Measurements from ENCODE around the gene GLI3. TPM values are rescaled to one million over a fixed set of nuclear protein-coding genes. Genes with fewer than 3 reads are reported as not detected.

Gene GLI3
- total and polyA plus RNA-seq, 2 of the 4 experiments (the other 2 are of a cell fraction), result 1.3 to 3.9 TPM

GRCh38 chr7:41971640-41972187 is 265.3 kb downstream of the GLI3 start:
- no peak for DNase-seq
- intact Hi-C loops (cut with micrococcal nuclease) (loop anchor here (10.0 kb wide), 1 partner anchor 443 kb away; no protein-coding TSS in a partner anchor), in situ Hi-C loops (cut with MboI; ENCODE audit: low sequenced_read_pairs) (no loop called here), dilution Hi-C loops (cut with HindIII; ENCODE audit: low sequenced_read_pairs, unreplicated experiment) (no loop called here)
- Histone ChIP-seq H3K14ac (replicated peaks; ENCODE audit: low read depth, low read length) (no peak overlapping the region), H3K4me3 (ENCODE audit: insufficient read depth, low read depth, low read length) (no peak overlapping the region), H4K91ac (ENCODE audit: insufficient read depth, low read depth, low read length) (no peak overlapping the region), H3K4ac (ENCODE audit: low read depth, low read length) (no peak overlapping the region), H3K23ac (ENCODE audit: low read depth, low read length) (no peak overlapping the region), H3K27ac (ENCODE audit: insufficient read depth, low read length) (no peak overlapping the region), H3K4me2 (ENCODE audit: low read depth, low read length) (no peak overlapping the region), H3K36me3 (ENCODE audit: control insufficient read depth, insufficient read depth, low read length) (peaks cover 31% of the 10 kb centered on the region), H2BK5ac (ENCODE audit: low read depth, low read length, poor library complexity, severe bottlenecking) (no peak overlapping the region), H3K9me3 (ENCODE audit: control insufficient read depth, insufficient read depth, low read length) (no peaks in the 10 kb centered on the region), H4K5ac (ENCODE audit: low read depth, low read length) (no peak overlapping the region), H2BK20ac (ENCODE audit: low read depth, low read length) (no peak overlapping the region), H2AFZ (replicated peaks; ENCODE audit: low read length, poor library complexity) (no peak overlapping the region), H3K18ac (ENCODE audit: low read depth, low read length) (no peak overlapping the region), H2AK5ac (ENCODE audit: low read depth, low read length) (no peak overlapping the region), H3K9ac (ENCODE audit: low read depth, low read length) (no peak overlapping the region), H4K8ac (ENCODE audit: low read depth in 2 of 2, low read length in 2 of 2) (no peak overlapping the region), H4K20me1 (ENCODE audit: insufficient read depth, low read length) (no peaks in the 10 kb centered on the region; the same call in 1 of the 2 replicates), H3K9me1 (ENCODE audit: insufficient read depth, low read length) (peaks cover 3% of the 10 kb centered on the region; the same call in 1 of the 2 replicates), H2AK9ac (replicated peaks; ENCODE audit: low read depth, low read length, poor library complexity) (no peak overlapping the region), H3K4me1 (ENCODE audit: control insufficient read depth, insufficient read depth, low read length) (peaks cover 6% of the 10 kb centered on the region), H3K79me1 (ENCODE audit: low read depth in 1 of 2, low read length in 2 of 2) (no peaks in the 10 kb centered on the region), H3K56ac (ENCODE audit: extremely low read depth, insufficient read depth, low read length) (no peak overlapping the region), H2BK15ac (ENCODE audit: low read depth, low read length) (no peak overlapping the region), H2BK120ac (ENCODE audit: low read depth, low read length) (no peak overlapping the region), H3K27me3 (ENCODE audit: control insufficient read depth, insufficient read depth, low read length) (no peaks in the 10 kb centered on the region)
- 100% methylated on average over 1 of the region's 9 CpGs; no CpG with 5 or more reads in 1 of the 2 experiments for WGBS, 2 experiments (ENCODE audit: extremely low coverage in 2 of 2, insufficient read length in 1 of 2)
- no peak for ATAC-seq (ENCODE audit: low read depth)
- TF ChIP-seq SMC3 (IDR thresholded peaks at IDR 0.05; ENCODE audit: low read depth, low read length) (no peak), MAZ (IDR thresholded peaks at IDR 0.05; ENCODE audit: borderline replicate concordance, low read depth, low read length) (no peak), POLR2A (IDR thresholded peaks at IDR 0.05; ENCODE audit: low read depth, low read length) (no peak), BHLHE40 (IDR thresholded peaks at IDR 0.05; ENCODE audit: low read depth, low read length) (no peak), FOS (IDR thresholded peaks at IDR 0.05; ENCODE audit: low read depth, low read length) (no peak)
- TF ChIP-seq, protein P1, sequence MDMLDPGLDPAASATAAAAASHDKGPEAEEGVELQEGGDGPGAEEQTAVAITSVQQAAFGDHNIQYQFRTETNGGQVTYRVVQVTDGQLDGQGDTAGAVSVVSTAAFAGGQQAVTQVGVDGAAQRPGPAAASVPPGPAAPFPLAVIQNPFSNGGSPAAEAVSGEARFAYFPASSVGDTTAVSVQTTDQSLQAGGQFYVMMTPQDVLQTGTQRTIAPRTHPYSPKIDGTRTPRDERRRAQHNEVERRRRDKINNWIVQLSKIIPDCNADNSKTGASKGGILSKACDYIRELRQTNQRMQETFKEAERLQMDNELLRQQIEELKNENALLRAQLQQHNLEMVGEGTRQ (IDR thresholded peaks at IDR 0.05; ENCODE audit: low read depth, low read length), result no peak
- ChIA-PET POLR2A (ENCODE audit: unreplicated experiment) (no interaction called here), CTCF (interaction anchor here (1.4 kb wide), 1 partner anchor 15 kb away, joined by 4 read pairs; no protein-coding TSS in a partner anchor)
- BruUV-seq (replicated peaks), result no TSS peak

All from IMR-90 (cell line).